SK-N-MC (cell line): ENCODE results near the gene ELOVL3.

Experiments
- EZH2 ChIP-seq: fragments of 200-600 bp; sonication (generic); IDR thresholded peaks from one replicate; pipeline ENCODE4 v1.6.1; 2017; ENCODE audit warnings: antibody characterized with exemption
- POLR2AphosphoS5 ChIP-seq: IDR thresholded peaks from 2 replicates; pipeline ENCODE4 v1.6.1; 2012; ENCODE audit warnings: mild to moderate bottlenecking, low read depth, low read length, borderline replicate concordance

DNA sequence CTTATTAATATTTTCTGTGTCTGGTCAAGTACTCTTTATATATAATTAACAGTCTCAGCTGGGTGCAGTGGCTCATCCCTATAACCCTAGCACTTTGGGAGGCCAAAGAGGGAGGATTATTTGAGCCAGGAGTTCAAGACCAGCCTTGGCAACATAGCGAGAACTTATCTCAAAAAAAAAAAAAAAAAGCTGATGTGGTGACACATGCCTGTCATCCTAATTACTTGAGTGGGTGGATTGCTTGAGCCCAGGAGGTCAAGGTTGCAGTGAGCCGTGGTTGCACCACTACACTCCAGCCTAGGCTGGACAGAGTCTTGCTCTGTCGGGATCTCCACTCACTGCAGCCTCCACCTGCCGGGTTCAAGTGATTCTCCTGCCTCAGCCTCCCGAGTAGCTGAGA lies 6.7 kb upstream of the ELOVL3 start:
- no peak for TF ChIP-seq EZH2
- TF ChIP-seq POLR2AphosphoS5, result no peak
